ENCODE results near the gene ABCA6. TPM values are rescaled to one million over a fixed set of nuclear protein-coding genes. Genes with fewer than 3 reads are reported as not detected.

ABCA6 gene
- 10 to 100 TPM; 20.8 to 35.9 TPM for total RNA-seq

DNA sequence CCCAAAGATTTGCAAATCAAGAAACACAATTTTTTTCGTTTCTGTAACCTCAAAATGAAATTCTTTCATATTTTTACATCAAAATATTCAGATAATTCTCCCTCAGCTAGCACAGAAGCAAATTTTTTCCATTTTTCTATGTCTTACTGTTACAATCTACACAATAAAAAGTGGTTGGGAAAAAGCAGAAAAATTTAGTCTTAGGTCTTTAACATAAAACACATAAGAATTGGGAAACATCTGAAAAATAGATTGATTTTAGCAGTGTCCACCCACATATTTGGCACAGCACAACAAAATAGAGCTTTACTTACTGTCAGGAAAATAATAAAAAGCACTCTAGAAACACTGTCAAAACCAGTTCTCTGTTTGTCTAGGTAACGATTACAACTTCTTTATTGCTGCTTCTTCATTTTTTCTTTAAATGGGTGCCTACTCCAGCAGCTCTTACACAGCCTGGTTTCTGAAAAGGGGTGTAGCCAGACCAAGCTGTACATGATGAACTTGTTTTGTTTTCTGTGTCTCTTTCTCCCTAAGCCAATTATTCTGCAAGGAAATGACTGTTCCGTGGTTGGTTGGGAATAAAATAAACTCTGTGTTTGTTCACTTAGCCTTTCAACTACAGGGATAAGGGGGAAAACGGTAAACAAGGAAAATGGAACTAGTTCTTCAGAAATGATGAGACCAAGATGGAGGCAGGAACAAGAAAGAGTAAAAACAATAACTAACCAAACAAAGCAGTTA, at the start of gene ABCA6:
Gene ABCA6 (minus strand): TSS at position 465 of the 744 bp plus-strand sequence. CDS start 1,192 bp downstream, outside the sequence.
- TF ChIP-seq CTCF (IDR thresholded peaks at IDR 0.05) (no peak), POLR2A (IDR thresholded peaks at IDR 0.05) (no peak)
- WGBS, 2 donors = 36 to 40% methylated on average over 4 of the region's 4 CpGs
- Histone ChIP-seq H3K27ac (peak within 1 kb of the TSS in 1 of 4 donors; percentile 26), H3K27me3 (no peaks in the 10 kb centered on the region), H3K4me1 (peaks cover 11% of the 10 kb centered on the region), H3K9me3 (no peaks in the 10 kb centered on the region), H3K4me3 (no peak within 1 kb of the TSS), H3K36me3 (replicated peaks in 1 of 2; ENCODE audit: insufficient read depth in 1 of 2, low read depth in 2 of 2) (no peaks in the 10 kb centered on the region)
- DNase-seq = no peak
- no peak for ATAC-seq
- intact Hi-C loops (cut with DNase I) = no loop called here

DNA sequence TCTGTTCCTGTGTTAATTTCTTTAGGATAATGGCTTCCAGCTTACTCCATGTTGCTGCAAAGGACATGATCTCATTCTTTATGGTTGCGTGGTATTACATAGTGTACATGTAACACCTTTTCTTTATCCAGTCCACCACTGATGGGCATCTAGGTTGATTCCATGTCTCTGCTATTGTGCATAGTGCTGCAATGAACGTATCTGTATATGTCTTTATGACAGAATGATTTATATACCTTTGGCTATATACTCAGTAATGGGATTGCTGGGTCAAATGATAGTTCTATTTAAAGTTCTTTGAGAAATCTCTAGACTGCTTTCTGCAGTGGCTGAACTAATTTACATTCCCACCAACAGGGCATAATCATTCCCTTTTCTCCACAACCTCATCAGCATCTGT, 47.1 kb upstream of the ABCA6 start:
- intact Hi-C loops (cut with DNase I) = no loop called here
- H3K4me1 ChIP-seq = no peaks in the 10 kb centered on the region
- H3K27ac ChIP-seq = no peak overlapping the region
- H3K27me3 ChIP-seq = no peaks in the 10 kb centered on the region
- ATAC-seq (no peak), DNase-seq (no peak)
- 88 to 96% methylated on average over 2 of the region's 2 CpGs for WGBS, 2 donors
- H3K4me3 ChIP-seq = no peak overlapping the region
- H3K36me3 ChIP-seq (replicated peaks in 1 of 2; ENCODE audit: insufficient read depth in 1 of 2, low read depth in 2 of 2) = no peaks in the 10 kb centered on the region
- H3K9me3 ChIP-seq = no peaks in the 10 kb centered on the region
- TF ChIP-seq POLR2A (IDR thresholded peaks at IDR 0.05) = no peak
- TF ChIP-seq CTCF (IDR thresholded peaks at IDR 0.05) = no peak

DNA sequence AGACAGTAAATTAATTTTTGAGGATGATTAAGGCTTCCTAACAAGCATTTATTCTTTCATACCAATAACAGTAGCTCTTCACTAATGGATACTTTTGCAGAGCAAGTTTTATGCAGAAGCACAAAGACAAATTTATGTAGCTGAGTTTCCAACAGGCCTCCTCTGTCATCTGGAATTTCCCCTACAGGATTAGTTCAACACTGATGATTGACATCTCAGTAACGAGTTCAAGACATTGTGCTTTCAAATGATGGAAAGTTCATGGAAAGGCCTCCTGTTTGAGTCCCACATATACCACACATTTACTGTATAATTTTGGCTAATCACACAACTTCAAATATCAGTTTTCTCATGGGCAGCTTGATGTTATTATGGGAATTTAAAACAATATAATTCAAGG, 46.4 kb upstream of the ABCA6 start:
- ATAC-seq (no peak), DNase-seq (no peak)
- 77 to 86% methylated on average over 1 of the region's 1 CpG for WGBS, 2 donors
- H3K27ac ChIP-seq = no peak overlapping the region
- H3K4me1 ChIP-seq = no peaks in the 10 kb centered on the region
- H3K9me3 ChIP-seq = no peaks in the 10 kb centered on the region
- no peaks in the 10 kb centered on the region for H3K27me3 ChIP-seq
- H3K4me3 ChIP-seq = no peak overlapping the region
- intact Hi-C loops (cut with DNase I) = no loop called here
- TF ChIP-seq POLR2A (IDR thresholded peaks at IDR 0.05) (no peak), CTCF (IDR thresholded peaks at IDR 0.05) (no peak)
- no peaks in the 10 kb centered on the region for H3K36me3 ChIP-seq (replicated peaks in 1 of 2; ENCODE audit: insufficient read depth in 1 of 2, low read depth in 2 of 2)

GRCh38 chr17:69187294-69187693, 45.6 kb upstream of the ABCA6 start:
- no peak overlapping the region for H3K27ac ChIP-seq
- H3K4me3 ChIP-seq = no peak overlapping the region
- DNase-seq (no peak), ATAC-seq (no peak)
- intact Hi-C loops (cut with DNase I) = no loop called here
- TF ChIP-seq CTCF (IDR thresholded peaks at IDR 0.05) (no peak), POLR2A (IDR thresholded peaks at IDR 0.05) (no peak)
- no peaks in the 10 kb centered on the region for H3K4me1 ChIP-seq
- no peaks in the 10 kb centered on the region for H3K27me3 ChIP-seq
- H3K36me3 ChIP-seq (replicated peaks in 1 of 2; ENCODE audit: insufficient read depth in 1 of 2, low read depth in 2 of 2) = no peaks in the 10 kb centered on the region
- no peaks in the 10 kb centered on the region for H3K9me3 ChIP-seq
